HFFc6 (cell line): ENCODE data around the gene CLIC3. TPM values are rescaled to one million over a fixed set of nuclear protein-coding genes. Genes with fewer than 3 reads are reported as not detected.

Source experiments
- DNase-seq: peaks from one replicate; pipeline ENCODE4 v3.0.0-alpha.2; 2018
- H3K27ac Mint-ChIP-seq: 2 replicates; pipeline ENCODE4 v1.8.0; 2020; ENCODE audit warnings: mild to moderate bottlenecking, mixed read lengths
- H3K27me3 Mint-ChIP-seq: 2 replicates; pipeline ENCODE4 v1.8.0; 2021; ENCODE audit warnings: mild to moderate bottlenecking, moderate library complexity, mixed read lengths; ENCODE audit not compliant: insufficient read depth
- H3K36me3 Mint-ChIP-seq: 2 replicates; pipeline ENCODE4 v1.8.0; 2021; ENCODE audit warnings: low read depth, mixed read lengths
- H3K4me1 Mint-ChIP-seq: 2 replicates; pipeline ENCODE4 v1.8.0; 2020; ENCODE audit warnings: low read depth, mixed read lengths
- H3K4me3 Mint-ChIP-seq: 2 replicates; pipeline ENCODE4 v1.8.0; 2020; ENCODE audit warnings: mild to moderate bottlenecking, moderate library complexity, mixed read lengths
- H3K9me3 Mint-ChIP-seq: 2 replicates; pipeline ENCODE4 v1.8.0; 2020; ENCODE audit warnings: mild to moderate bottlenecking, mixed read lengths
- total RNA-seq, 6 experiments: library from RNA; stranded (reverse); fragmentation: NEBNext Ultra II Directional; extraction: Animal tissue kit (Norgen Biotek cat#: 25700); gene quantifications; 2 replicates in 1 of 6; 3 replicates in 5 of 6; pipeline ENCODE4 v1.2.3, GENCODE V29; 2021
- TF ChIP-seq, protein P1 (sequence below): fragments of 200-600 bp; sonication (generic); IDR thresholded peaks from 2 replicates; pipeline ENCODE4 v1.5.0; 2021; ENCODE audit warnings: antibody characterized with exemption, mild to moderate bottlenecking

CLIC3 gene
- total RNA-seq, 6 experiments from 2014 or later: 2.7 to 14.6 (median 4.0) TPM

DNA sequence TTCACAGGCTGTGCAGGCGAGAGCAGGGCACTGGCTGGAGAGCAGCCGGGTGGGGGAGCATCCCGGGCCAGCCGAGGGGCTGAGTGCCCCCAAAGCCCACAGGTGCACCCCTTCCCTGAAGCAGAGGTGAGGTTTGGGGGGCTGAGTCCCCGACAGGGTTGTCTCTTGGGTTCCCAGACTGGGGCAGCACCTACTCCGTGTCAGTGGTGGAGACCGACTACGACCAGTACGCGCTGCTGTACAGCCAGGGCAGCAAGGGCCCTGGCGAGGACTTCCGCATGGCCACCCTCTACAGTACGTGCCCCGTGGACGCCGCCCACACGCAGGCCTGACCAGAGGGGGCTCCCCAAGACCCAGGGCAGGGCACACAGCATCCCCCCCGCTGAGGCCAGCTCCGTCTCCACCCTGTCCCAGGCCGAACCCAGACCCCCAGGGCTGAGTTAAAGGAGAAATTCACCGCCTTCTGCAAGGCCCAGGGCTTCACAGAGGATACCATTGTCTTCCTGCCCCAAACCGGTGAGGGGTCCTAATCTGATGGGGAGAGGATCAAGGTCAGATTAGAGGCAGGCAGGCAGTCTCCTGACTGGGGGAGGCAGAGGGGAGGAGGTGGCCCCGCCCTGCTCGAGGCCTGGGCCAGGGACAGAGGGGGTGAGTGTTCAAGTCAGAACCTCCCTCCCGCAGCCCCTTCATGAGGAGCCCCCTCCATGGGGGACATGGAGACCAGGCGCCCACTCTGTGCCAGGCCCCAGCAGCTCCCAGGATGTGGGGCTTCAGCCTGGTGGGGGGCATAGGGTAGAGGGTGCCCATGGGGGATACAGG, 16.4 kb downstream of the CLIC3 start:
- peaks cover 5% of the 10 kb centered on the region; the same call in 1 of the 2 replicates for H3K4me1 Mint-ChIP-seq
- H3K9me3 Mint-ChIP-seq: no peaks in the 10 kb centered on the region

DNA sequence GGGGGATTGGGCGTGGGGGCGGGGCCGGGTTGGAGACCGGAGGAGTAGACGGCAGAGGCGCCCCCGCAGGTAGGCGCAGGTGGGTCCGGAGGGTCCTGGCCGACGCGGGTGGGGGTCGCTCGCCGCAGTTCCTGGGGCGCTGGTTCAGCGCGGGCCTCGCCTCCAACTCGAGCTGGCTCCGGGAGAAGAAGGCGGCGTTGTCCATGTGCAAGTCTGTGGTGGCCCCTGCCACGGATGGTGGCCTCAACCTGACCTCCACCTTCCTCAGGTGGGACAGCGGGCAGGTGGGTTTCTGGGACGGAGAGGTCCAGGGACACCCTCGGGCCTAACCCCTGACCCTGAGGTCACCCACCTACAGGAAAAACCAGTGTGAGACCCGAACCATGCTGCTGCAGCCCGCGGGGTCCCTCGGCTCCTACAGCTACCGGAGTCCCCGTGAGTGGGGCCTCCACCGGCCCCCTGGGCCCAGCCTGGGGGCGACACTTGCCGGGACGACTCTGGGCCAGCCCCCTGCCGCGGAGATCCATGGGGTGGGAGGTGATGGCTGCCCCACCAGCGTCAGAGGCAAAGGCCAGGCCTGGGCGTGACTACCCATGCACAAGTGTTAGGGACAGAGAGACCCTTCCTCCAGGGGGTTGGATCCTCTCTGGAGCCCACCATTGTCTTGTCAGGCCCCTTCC, 17.4 kb downstream of the CLIC3 start:
- TF ChIP-seq, protein P1, sequence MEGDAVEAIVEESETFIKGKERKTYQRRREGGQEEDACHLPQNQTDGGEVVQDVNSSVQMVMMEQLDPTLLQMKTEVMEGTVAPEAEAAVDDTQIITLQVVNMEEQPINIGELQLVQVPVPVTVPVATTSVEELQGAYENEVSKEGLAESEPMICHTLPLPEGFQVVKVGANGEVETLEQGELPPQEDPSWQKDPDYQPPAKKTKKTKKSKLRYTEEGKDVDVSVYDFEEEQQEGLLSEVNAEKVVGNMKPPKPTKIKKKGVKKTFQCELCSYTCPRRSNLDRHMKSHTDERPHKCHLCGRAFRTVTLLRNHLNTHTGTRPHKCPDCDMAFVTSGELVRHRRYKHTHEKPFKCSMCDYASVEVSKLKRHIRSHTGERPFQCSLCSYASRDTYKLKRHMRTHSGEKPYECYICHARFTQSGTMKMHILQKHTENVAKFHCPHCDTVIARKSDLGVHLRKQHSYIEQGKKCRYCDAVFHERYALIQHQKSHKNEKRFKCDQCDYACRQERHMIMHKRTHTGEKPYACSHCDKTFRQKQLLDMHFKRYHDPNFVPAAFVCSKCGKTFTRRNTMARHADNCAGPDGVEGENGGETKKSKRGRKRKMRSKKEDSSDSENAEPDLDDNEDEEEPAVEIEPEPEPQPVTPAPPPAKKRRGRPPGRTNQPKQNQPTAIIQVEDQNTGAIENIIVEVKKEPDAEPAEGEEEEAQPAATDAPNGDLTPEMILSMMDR: no peak
- Mint-ChIP-seq H3K36me3 (no peaks in the 10 kb centered on the region), H3K4me3 (no peak overlapping the region), H3K27ac (no peak overlapping the region), H3K4me1 (peaks cover 5% of the 10 kb centered on the region; the same call in 1 of the 2 replicates), H3K27me3 (peaks cover 7% of the 10 kb centered on the region), H3K9me3 (no peaks in the 10 kb centered on the region)
- no peak for DNase-seq

More for the DNA sequence above, 16.4 kb downstream of the CLIC3 start:
- Mint-ChIP-seq H3K27ac (no peak overlapping the region), H3K4me3 (no peak overlapping the region), H3K36me3 (no peaks in the 10 kb centered on the region), H3K27me3 (peaks cover 7% of the 10 kb centered on the region)
- TF ChIP-seq, protein P1: no peak
- no peak for DNase-seq

DNA sequence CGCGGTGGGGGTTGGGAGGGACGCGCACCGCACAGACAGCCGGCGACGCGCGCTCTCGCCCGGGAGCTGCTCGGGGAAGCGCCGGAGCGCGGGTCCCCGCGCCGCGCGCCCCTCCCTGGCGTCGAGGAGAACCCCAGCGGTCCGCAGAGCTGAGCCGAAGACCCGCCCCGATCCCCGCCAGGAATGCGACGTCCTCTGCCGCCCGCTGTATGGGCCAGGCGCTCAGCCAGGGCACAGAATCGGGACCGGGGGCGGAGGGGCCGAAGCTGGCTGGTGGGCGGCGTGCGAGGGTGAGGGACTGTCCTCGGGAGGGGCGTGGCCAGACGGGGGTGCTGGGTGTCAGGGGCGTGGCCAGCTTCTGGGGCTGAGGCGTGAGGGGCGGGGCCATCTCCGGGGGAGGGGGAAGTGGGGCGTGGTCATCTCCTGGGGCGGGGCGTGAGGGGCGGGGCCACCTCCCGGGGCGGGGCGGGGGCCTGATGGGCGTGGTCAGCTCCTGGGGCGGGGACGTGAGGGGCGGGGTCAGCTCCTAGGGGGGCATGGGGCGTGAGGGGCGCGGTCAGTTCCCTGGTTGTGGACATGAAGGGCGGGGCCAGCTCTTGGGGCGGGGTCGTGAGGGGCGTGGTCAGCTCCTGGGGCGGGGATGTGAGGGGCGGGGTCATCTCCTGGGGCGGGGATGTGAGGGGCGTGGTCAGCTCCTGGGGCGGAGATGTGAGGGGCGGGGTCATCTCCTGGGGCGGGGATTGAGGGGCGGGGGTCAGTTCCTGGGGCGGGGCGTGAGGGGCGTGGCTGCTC, 18.1 kb downstream of the CLIC3 start:
- Mint-ChIP-seq H3K36me3 (no peaks in the 10 kb centered on the region), H3K4me3 (no peak overlapping the region), H3K4me1 (peaks cover 5% of the 10 kb centered on the region; the same call in 1 of the 2 replicates), H3K27ac (no peak overlapping the region), H3K27me3 (peaks cover 5% of the 10 kb centered on the region), H3K9me3 (no peaks in the 10 kb centered on the region)
- DNase-seq: no peak
- TF ChIP-seq, protein P1: no peak

DNA sequence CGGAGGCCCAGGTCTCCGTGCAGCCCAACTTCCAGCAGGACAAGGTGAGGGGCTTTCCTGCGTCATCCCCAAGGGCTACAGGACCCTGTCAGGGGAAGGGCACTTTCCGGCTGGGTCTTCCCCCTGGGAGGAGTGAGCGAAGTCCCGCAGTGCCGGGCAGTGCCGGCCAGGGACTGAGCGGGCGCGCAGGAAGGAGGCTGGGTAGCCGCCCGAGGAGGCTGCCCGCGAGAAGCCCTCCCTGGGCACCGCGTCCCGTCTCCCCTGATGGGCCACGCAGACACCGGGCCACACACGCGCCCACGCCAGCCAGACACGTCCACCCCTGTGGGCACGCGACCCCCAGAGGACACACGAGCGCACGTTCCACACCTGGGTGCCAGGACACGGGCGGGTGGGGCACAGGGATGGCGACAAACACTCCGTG, 18.7 kb downstream of the CLIC3 start:
- peaks cover 5% of the 10 kb centered on the region; the same call in 1 of the 2 replicates for H3K4me1 Mint-ChIP-seq
- peaks cover 3% of the 10 kb centered on the region for H3K27me3 Mint-ChIP-seq
- H3K9me3 Mint-ChIP-seq: no peaks in the 10 kb centered on the region
- H3K36me3 Mint-ChIP-seq: no peaks in the 10 kb centered on the region
- no peak overlapping the region for H3K27ac Mint-ChIP-seq
- no peak overlapping the region for H3K4me3 Mint-ChIP-seq
- TF ChIP-seq, protein P1: no peak
- DNase-seq: no peak

DNA sequence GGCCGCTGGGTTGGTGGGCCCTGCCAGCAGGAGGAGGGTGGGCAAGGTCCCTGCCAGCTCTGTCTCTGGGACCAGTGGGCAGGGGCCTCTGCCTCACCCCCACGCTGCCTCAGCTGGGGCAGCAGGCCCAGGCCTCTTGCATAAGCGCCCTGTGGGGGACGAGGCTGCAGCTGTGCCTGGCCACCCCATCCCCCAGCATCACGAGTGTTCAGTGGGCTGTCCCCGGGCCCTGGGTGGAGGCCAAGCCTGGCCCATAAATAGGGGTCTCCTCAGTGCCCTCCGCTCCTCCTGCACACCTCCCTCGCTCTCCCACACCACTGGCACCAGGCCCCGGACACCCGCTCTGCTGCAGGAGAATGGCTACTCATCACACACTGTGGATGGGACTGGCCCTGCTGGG, 19.1 kb downstream of the CLIC3 start, which contains the start of gene PTGDS:
Gene PTGDS, plus strand, starts transcription at position 282 of the 400 bp plus-strand sequence. Its CDS starts 75 bp downstream, at position 357.
- no peaks in the 10 kb centered on the region for H3K36me3 Mint-ChIP-seq
- TF ChIP-seq, protein P1: no peak
- H3K9me3 Mint-ChIP-seq: no peaks in the 10 kb centered on the region
- peaks cover 5% of the 10 kb centered on the region; the same call in 1 of the 2 replicates for H3K4me1 Mint-ChIP-seq
- DNase-seq: no peak
- H3K27me3 Mint-ChIP-seq: peaks cover 3% of the 10 kb centered on the region
- H3K4me3 Mint-ChIP-seq: no peak within 1 kb of the TSS
- H3K27ac Mint-ChIP-seq: no peak within 1 kb of the TSS
